ENCODE measurements around the gene HEY2. TPM values are rescaled to one million over a fixed set of nuclear protein-coding genes. Genes with fewer than 3 reads are reported as not detected.

HEY2 gene
- total RNA-seq, 1 donor from 2014 or later: 2.8 TPM

DNA sequence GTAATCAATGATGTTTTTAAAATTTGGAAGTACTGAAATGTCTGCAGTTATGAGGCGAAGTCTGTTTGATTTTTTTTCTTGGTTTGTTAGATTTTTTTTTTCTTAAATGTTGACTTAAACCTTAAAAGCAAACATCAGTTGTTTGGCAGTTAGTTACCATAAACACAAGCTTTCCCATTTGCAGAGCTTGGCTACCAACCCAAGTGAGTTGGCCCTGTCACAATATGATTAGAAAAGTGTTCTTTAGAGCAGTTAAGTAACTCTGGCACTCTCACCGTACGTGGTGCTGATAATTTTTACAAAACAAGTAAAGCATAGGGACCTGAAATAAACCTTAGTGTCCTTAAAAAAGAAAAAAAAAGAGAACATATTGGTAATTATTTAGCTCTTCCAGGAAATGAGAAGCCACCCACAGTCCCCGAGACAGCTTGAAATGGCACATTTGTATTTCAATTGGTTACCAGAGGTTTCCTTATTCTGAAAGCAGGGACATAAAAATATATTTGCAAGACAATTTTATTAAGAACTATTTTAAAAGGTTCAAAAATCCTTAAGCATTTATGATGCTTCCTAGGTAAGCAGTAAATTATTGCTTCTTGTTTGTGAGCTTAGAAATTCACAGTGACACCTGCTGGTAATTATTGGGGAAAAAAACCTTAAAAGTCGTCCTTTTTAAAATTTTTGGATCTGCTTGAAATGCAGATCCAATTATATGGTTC, 3.9 kb downstream of the HEY2 start:
- ATAC-seq (no peak), DNase-seq (no peak)
- H3K27me3 ChIP-seq (ENCODE audit: low read depth): peaks cover 55% of the 10 kb centered on the region
- peaks cover 21% of the 10 kb centered on the region for H3K4me1 ChIP-seq
- no peaks in the 10 kb centered on the region for H3K36me3 ChIP-seq
- H3K9me3 ChIP-seq: no peaks in the 10 kb centered on the region
- H3K4me3 ChIP-seq: no peak overlapping the region
- H3K27ac ChIP-seq: no peak overlapping the region
- intact Hi-C loops (cut with DNase I): loop anchor here (5.0 kb wide), 1 partner anchor 441 kb away; no protein-coding TSS in a partner anchor
- TF ChIP-seq, protein P1, sequence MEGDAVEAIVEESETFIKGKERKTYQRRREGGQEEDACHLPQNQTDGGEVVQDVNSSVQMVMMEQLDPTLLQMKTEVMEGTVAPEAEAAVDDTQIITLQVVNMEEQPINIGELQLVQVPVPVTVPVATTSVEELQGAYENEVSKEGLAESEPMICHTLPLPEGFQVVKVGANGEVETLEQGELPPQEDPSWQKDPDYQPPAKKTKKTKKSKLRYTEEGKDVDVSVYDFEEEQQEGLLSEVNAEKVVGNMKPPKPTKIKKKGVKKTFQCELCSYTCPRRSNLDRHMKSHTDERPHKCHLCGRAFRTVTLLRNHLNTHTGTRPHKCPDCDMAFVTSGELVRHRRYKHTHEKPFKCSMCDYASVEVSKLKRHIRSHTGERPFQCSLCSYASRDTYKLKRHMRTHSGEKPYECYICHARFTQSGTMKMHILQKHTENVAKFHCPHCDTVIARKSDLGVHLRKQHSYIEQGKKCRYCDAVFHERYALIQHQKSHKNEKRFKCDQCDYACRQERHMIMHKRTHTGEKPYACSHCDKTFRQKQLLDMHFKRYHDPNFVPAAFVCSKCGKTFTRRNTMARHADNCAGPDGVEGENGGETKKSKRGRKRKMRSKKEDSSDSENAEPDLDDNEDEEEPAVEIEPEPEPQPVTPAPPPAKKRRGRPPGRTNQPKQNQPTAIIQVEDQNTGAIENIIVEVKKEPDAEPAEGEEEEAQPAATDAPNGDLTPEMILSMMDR (IDR thresholded peaks at IDR 0.05): peak; percentile 51

DNA sequence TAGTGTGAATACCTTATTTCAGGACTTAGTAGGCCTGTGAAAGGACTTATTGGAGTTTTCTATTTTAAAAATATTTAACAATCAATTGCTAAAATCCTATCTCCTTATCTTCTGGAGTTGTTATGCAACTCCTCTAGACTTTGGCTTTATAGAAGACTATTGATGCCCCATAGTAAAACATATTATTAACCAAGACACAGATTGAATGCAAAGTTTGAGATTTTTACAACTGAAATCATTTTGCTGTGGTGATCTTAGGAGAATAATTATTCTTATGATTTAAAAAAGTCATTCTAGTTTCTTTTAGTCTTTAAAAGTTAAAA, 4.5 kb downstream of the HEY2 start:
- Histone ChIP-seq H3K27ac (no peak overlapping the region), H3K9me3 (no peaks in the 10 kb centered on the region), H3K4me3 (no peak overlapping the region), H3K4me1 (peaks cover 16% of the 10 kb centered on the region), H3K36me3 (no peaks in the 10 kb centered on the region), H3K27me3 (ENCODE audit: low read depth) (peaks cover 52% of the 10 kb centered on the region)
- intact Hi-C loops (cut with DNase I): loop anchor here (5.0 kb wide), 1 partner anchor 442 kb away; no protein-coding TSS in a partner anchor
- DNase-seq (no peak), ATAC-seq (no peak)
- TF ChIP-seq, protein P1 (IDR thresholded peaks at IDR 0.05): no peak

DNA sequence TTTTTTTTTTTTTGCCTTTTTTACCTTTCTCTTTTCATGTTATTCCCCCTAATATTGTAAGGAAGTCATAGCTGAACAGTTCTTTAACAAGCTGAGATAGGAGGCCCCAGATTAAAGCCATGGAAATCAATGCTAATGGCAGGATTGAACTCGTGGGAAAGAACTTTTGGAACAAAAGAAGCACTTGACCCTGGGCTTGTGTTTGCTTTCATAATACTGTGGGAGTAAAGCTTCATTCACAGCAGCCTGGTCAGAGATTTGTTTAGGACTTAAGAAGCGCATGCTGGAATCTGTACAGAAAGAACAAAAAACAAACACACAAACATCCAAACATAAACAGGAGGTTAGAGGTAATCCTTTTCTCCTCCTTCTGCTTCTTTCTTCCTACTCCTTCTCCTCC, 5.1 kb downstream of the HEY2 start:
- H3K27me3 ChIP-seq (ENCODE audit: low read depth): peaks cover 51% of the 10 kb centered on the region
- H3K9me3 ChIP-seq: no peaks in the 10 kb centered on the region
- ATAC-seq (no peak), DNase-seq (no peak)
- TF ChIP-seq, protein P1 (IDR thresholded peaks at IDR 0.05): no peak
- intact Hi-C loops (cut with DNase I): loop anchor here (5.0 kb wide), 1 partner anchor 442 kb away; no protein-coding TSS in a partner anchor
- H3K36me3 ChIP-seq: no peaks in the 10 kb centered on the region
- H3K4me1 ChIP-seq: peaks cover 14% of the 10 kb centered on the region
- H3K27ac ChIP-seq: no peak overlapping the region
- no peak overlapping the region for H3K4me3 ChIP-seq

DNA sequence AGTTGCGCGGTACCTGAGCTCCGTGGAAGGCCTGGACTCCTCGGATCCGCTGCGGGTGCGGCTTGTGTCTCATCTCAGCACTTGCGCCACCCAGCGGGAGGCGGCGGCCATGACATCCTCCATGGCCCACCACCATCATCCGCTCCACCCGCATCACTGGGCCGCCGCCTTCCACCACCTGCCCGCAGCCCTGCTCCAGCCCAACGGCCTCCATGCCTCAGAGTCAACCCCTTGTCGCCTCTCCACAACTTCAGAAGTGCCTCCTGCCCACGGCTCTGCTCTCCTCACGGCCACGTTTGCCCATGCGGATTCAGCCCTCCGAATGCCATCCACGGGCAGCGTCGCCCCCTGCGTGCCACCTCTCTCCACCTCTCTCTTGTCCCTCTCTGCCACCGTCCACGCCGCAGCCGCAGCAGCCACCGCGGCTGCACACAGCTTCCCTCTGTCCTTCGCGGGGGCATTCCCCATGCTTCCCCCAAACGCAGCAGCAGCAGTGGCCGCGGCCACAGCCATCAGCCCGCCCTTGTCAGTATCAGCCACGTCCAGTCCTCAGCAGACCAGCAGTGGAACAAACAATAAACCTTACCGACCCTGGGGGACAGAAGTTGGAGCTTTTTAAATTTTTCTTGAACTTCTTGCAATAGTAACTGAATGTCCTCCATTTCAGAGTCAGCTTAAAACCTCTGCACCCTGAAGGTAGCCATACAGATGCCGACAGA, 9.9 kb downstream of the HEY2 start:
- H3K4me3 ChIP-seq: no peak overlapping the region
- H3K4me1 ChIP-seq: no peaks in the 10 kb centered on the region
- no peaks in the 10 kb centered on the region for H3K36me3 ChIP-seq
- intact Hi-C loops (cut with DNase I): no loop called here
- peaks cover 17% of the 10 kb centered on the region for H3K27me3 ChIP-seq (ENCODE audit: low read depth)
- DNase-seq (no peak), ATAC-seq (peak in 1 of 2 donors; percentile 43)
- no peak overlapping the region for H3K27ac ChIP-seq
- H3K9me3 ChIP-seq: no peaks in the 10 kb centered on the region
- TF ChIP-seq, protein P1 (IDR thresholded peaks at IDR 0.05): no peak

DNA sequence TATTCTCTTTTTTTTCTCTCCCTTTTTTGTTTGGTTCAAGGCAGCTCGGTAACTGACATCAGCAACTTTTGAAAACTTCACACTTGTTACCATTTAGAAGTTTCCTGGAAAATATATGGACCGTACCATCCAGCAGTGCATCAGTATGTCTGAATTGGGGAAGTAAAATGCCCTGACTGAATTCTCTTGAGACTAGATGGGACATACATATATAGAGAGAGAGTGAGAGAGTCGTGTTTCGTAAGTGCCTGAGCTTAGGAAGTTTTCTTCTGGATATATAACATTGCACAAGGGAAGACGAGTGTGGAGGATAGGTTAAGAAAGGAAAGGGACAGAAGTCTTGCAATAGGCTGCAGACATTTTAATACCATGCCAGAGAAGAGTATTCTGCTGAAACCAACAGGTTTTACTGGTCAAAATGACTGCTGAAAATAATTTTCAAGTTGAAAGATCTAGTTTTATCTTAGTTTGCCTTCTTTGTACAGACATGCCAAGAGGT, 10.6 kb downstream of the HEY2 start:
- Histone ChIP-seq H3K9me3 (no peaks in the 10 kb centered on the region), H3K27me3 (ENCODE audit: low read depth) (peaks cover 17% of the 10 kb centered on the region), H3K4me1 (no peaks in the 10 kb centered on the region), H3K36me3 (no peaks in the 10 kb centered on the region), H3K27ac (no peak overlapping the region), H3K4me3 (no peak overlapping the region)
- DNase-seq: no peak
- no peak for ATAC-seq
- intact Hi-C loops (cut with DNase I): no loop called here
- TF ChIP-seq, protein P1 (IDR thresholded peaks at IDR 0.05): no peak
